OCI-LY7 (cell line): ENCODE results near the gene PYDC1.

Experiments
- EZH2phosphoT487 ChIP-seq: fragments of 200-600 bp; sonication (generic); IDR thresholded peaks from 2 replicates; pipeline ENCODE4 v1.6.1; 2018; ENCODE audit warnings: low read depth, borderline replicate concordance, mild to moderate bottlenecking, mixed run types, antibody characterized with exemption, low read length, moderate library complexity, mixed read lengths
- TF ChIP-seq, protein P1 (sequence below): fragments of 200-600 bp; sonication (generic); conservative IDR thresholded peaks from 2 replicates; pipeline ENCODE4 v1.5.1; 2014; ENCODE audit warnings: mild to moderate bottlenecking, antibody characterized with exemption, low read length, moderate library complexity, mixed read lengths

DNA sequence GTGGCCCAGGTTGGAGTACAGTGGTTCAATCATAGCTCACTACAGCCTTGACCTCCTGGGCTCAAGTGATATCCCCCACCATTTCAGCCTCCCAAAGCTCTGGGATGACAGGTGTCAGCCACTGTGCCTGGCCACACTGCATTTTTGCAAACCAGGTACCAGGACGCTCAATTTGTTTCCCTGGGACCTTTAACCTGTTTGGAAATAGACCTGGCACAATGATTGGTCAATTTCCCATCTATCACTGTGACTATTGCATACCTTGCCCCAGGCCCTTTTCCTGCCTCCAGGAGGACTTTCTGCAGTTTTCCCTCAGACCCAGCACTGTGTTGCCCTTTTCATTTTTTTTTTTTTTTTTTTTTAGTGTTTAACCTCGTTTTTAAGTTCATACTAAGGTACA, 48.1 kb downstream of the PYDC1 start:
- TF ChIP-seq, protein P1, sequence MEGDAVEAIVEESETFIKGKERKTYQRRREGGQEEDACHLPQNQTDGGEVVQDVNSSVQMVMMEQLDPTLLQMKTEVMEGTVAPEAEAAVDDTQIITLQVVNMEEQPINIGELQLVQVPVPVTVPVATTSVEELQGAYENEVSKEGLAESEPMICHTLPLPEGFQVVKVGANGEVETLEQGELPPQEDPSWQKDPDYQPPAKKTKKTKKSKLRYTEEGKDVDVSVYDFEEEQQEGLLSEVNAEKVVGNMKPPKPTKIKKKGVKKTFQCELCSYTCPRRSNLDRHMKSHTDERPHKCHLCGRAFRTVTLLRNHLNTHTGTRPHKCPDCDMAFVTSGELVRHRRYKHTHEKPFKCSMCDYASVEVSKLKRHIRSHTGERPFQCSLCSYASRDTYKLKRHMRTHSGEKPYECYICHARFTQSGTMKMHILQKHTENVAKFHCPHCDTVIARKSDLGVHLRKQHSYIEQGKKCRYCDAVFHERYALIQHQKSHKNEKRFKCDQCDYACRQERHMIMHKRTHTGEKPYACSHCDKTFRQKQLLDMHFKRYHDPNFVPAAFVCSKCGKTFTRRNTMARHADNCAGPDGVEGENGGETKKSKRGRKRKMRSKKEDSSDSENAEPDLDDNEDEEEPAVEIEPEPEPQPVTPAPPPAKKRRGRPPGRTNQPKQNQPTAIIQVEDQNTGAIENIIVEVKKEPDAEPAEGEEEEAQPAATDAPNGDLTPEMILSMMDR, result no peak
- no peak for TF ChIP-seq EZH2phosphoT487
